ENCODE data around the gene TNFRSF9.
A peak's percentile ranks its signal among the peaks of the same experiment; 100 is the strongest.
"Not testable (repeated sequence)": the region's sequence is repeated elsewhere in the genome, so short reads cannot be mapped to it uniquely, and the experiment has no call there.

The TNFRSF9 gene

DNA sequence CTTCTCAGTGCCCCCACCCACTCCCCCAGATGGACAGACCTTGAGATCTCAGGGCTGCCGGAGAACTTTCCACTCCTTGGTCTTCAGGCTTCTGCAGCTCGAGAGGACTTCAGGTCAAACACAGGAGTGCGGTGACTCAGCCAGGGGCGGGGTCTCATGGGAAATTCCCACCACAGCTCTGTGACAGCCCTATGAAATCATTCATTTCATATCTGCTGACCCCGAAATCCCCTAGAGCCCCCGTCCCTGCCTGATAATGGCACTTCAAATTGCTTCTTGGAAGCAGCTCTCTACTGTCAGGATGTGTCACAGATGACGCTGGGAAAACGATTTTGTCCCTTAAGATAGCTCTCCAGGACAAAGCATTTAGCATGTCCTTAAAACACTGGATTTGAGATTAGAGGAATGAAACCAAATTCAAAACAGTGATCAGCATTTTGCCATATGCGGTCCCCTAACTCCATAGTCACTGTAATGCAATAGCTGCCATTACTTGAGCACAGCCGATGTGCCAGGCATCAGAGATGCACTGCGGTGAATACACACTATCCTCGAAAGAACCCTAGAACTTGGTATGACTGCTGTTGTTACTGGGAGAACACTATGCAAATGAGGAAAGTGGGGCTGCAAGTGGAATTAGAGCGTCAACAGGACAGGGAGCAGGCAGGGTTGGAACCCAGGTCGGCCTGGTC lies at the start of gene TNFRSF9:
TNFRSF9 (minus strand) TSS at position 95 of the 692 bp plus-strand sequence. CDS start 845 bp downstream, outside the sequence.
- DNase-seq (ENCODE audit: low spot score), result no peak

GRCh38 chr1:7989762-7990428 lies 49.3 kb upstream of the TNFRSF9 start:
- no peak for DNase-seq (ENCODE audit: low spot score)

DNA sequence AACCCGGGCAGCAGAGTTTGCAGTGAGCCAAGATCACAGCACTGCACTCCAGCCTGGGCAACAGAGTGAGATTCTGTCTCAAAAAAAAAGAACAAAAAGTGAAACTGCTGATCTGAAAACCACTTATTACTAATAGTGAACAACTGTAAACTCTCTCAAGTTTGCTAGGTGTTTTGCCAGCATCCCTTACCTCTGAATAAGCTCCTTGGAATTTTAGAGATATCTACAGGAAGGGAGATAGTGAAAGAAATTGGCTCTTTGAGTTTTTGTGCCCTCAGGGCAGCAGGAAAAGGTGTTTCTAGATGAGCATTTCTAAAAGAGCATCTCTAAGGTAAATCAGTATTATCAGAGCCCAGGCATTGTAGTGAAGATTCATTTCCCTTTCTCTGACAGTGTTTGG lies 47.9 kb upstream of the TNFRSF9 start:
- no peak for DNase-seq (ENCODE audit: low spot score)

DNA sequence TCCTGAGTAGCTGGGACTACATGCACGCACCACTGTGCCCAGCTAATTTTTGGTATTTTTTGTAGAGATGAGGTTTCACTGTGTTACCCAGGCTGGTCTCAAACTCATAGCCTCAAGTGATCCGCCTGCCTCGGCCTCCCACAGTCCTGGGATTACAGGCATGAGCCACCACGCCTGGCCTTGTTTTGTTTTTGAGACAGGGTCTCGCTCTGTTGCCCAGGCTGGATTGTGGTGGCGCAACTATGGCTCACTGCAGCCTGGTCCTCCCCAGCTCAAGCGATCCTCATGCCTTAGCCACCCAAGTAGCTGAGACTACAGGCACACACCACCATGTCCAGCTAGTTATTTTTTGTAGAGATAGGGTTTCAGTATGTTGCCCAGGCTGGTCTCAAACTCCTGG lies 46.9 kb upstream of the TNFRSF9 start:
- DNase-seq (ENCODE audit: low spot score), result no peak

GRCh38 chr1:7985851-7986612 lies 45.4 kb upstream of the TNFRSF9 start:
- no peak for DNase-seq (ENCODE audit: low spot score)

GRCh38 chr1:7984811-7985210 lies 44.2 kb upstream of the TNFRSF9 start:
- no peak for DNase-seq (ENCODE audit: low spot score)

- no peak for DNase-seq (ENCODE audit: low spot score)
Observed at GRCh38 chr1:7983086-7983778, 42.6 kb upstream of the TNFRSF9 start.

GRCh38 chr1:7980984-7981383 lies 40.3 kb upstream of the TNFRSF9 start:
- no peak for DNase-seq (ENCODE audit: low spot score)

GRCh38 chr1:7975212-7975865 lies 34.7 kb upstream of the TNFRSF9 start:
- peak; percentile 67 for DNase-seq (ENCODE audit: low spot score)

- no peak for DNase-seq (ENCODE audit: low spot score)
Observed at GRCh38 chr1:7973086-7973485, 32.4 kb upstream of the TNFRSF9 start.

DNA sequence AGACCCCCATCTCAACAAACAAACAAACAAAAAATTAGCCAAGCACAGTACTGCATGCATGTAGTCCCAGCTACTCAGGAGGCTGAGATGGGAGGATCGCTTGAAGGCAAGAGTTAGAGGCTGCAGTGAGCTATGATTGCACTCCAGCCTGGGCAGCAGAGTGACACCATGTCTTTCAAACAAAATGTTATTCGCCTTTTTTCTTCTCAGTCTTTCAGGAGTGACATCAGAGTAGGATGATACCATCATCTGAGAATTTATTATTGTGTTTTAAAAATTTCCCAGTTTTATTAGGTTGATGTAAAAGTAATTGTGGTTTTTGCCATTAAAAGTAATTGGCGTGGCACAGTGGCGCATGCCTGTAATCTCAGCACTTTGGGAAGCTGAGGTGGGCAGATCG lies 31.6 kb upstream of the TNFRSF9 start:
- no peak for DNase-seq (ENCODE audit: low spot score)

DNA sequence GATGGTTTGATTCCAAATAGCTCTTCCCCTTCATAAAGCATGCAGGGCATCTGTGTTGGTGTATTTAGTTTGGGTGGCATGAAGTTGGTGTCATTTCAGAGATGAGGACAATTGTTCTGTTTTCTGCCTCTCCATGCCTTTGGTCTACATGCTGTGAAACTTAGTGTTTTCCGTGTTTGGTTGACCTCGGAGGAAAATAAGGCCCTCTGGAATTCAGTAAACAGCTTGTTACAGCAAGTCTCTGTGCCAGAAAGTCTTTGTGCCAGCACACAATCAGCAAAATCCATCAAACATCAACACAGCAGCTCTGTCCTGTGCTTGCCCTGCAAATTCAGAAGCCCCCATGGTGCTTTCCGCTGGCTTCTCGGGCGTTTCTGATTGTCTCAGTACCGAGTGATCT lies 30.4 kb upstream of the TNFRSF9 start:
- no peak for DNase-seq (ENCODE audit: low spot score)

DNA sequence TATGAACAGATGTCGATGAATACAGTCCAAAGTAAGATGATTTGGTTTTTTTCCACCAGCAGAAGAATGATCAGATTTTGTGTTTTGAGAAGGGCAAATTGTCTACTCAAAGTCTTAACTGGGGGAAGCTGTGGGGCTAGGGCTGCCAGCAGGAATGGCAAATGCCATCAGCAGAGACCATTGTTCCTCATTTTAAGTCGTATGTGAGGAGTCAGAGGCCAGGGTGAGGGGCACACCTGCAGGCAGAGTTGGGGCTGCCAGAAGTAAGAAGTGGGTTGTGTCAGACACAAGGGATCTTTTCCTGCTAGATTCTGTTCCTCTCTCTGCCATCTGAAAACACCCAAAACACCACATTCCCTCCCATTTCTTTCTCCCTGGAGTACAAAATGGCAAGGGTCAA lies 29.6 kb upstream of the TNFRSF9 start:
- DNase-seq (ENCODE audit: low spot score), result no peak

DNA sequence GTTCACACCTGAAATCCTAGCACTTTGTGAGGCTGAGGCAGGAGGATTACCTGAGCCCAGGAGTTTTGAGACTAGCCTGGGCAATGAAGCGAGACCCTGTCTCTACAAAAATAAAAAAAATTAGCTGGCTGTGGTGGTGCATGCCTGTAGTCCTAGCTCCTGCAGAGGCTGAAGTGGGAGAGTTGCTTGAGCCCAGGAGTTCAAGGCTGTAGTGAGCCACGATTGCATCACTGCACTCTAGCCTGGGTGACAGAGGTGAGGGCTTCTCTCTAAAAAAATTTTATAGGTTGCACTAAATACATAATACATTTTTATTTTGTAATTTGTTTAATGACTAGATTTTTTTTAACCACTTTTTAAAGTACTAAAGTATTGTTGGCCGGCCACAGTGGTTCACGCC lies 27.0 kb upstream of the TNFRSF9 start:
- no peak for DNase-seq (ENCODE audit: low spot score)

DNA sequence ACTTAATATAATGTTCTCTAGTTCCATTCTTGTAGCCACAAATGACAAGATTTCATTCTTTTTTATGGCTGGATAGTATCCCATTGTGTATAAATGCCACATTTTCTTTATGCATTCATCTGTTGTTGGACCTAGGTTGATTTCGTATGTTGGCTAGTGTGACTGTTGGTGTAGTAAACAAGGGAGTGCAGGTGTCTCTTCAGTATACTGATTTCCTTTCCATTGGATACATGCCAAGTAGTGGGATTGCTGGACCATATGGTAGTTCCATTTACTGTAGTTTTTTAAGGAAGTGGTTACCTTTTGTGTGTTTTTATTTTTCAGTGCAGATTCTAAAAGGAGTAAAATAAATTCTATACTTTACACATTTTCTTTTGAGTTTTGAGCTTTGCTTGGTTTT lies 26.6 kb upstream of the TNFRSF9 start:
- no peak for DNase-seq (ENCODE audit: low spot score)

GRCh38 chr1:7964476-7964875 lies 23.8 kb upstream of the TNFRSF9 start:
- DNase-seq (ENCODE audit: low spot score), result no peak

- DNase-seq (ENCODE audit: low spot score), result not testable (repeated sequence)
Observed at GRCh38 chr1:7963841-7964240, 23.2 kb upstream of the TNFRSF9 start.

GRCh38 chr1:7963378-7963730 lies 22.7 kb upstream of the TNFRSF9 start:
- DNase-seq (ENCODE audit: low spot score), result not testable (repeated sequence)

DNA sequence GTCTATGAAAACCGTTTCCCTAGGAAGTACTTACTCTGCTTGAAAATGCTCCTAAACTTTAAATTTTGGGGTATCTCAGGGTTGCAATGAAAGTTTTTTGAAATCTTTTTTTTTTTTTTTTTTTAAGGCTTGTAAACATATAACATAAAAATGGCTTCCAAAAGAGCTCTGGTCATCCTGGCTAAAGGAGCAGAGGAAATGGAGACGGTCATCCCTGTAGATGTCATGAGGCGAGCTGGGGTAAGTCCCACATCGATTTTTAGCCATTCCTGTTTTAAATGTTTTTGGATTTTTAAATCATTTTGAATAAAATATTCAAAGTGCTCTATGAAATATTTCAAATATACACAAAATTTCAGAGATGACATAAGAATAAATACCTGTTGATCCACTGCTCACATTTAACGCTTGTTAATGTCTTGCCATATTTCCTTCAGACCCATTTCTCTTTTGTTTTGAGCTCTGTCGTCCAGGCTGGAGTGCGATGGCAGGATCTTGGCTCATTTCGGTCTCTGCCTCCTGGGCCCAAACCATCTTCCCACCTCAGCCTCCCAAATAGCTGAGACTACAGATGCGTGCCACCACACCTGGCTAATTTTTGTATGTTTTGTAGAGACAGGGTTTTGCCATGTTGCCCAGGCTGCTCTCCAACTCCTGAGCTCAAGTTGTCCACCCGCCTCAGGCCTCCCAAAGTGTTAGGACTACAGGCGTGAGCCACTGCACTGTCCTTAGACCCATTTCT lies 22.2 kb upstream of the TNFRSF9 start:
- no peak for DNase-seq (ENCODE audit: low spot score)

DNA sequence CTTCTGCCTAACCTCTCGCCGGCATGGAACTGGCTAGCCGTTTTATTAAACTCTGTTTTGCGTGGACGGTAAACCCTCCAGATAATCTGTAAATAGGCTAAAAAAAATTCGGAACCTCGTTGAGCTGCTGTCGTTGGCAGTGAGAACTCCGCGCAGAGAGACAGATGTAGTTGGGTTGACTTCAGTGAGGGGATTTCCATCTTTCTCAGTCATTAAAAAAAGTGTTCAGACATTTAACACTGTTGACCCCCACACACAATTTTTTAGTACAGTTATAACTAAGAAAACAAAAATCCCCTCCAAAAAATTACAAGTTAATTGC lies 21.3 kb upstream of the TNFRSF9 start:
- no peak for DNase-seq (ENCODE audit: low spot score)

DNA sequence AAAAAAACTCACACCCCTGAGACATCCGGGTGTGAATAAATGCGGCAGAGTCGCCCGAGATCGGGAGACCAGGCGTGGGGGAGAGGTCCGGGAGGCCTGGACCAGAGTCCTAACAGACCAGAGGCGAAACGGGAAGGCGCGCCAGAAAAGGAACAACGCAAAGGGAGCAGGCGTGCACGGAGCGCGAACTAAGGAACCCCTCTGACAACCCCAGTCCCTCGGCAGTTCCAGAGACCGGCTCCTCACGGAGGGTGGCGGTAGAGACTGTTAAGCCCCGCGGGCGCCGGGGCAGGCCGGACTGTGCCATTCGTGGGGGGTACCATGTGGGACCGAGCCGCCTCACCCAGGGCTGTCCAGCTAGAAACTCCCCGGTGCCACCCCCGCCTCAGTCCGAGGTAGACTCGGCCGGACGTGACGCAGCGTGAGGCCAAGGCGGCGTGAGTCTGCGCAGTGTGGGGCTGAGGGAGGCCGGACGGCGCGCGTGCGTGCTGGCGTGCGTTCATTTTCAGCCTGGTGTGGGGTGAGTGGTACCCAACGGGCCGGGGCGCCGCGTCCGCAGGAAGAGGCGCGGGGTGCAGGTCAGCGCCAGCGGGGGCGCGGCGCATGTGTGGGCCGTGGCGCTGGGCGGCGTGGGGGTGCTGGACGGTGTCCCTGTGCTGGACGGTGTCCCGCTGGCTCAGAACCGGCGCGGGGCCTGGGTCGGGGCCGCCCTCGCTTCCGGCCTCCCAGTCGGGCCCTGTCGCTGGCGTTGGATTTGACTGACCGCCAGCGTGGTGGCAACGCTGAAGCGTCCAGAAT lies 20.8 kb upstream of the TNFRSF9 start, which contains the start of gene PARK7:
PARK7 (plus strand) TSS at position 496 of the 798 bp plus-strand sequence. CDS start 1,075 bp downstream, outside the sequence.
- peak; percentile 91 for DNase-seq (ENCODE audit: low spot score)
